ENCODE results near the gene FADS1.

The FADS1 gene

GRCh38 chr11:61850687-61851086 lies 33.9 kb upstream of the FADS1 start:
- no peak for ATAC-seq
- no peak for TF ChIP-seq PPARA (CRISPR knock-in tag; IDR thresholded peaks at IDR 0.05; ENCODE audit: borderline replicate concordance)
- TF ChIP-seq ARNTL (CRISPR knock-in tag; IDR thresholded peaks at IDR 0.05; ENCODE audit: borderline replicate concordance, low read depth): no peak
- TF ChIP-seq ZNF565 (CRISPR knock-in tag; conservative IDR thresholded peaks at IDR 0.05; ENCODE audit: low read depth): no peak
- no peak for TF ChIP-seq ESRRG (CRISPR knock-in tag; IDR thresholded peaks at IDR 0.05)
- TF ChIP-seq TOX (CRISPR knock-in tag; IDR thresholded peaks at IDR 0.05; ENCODE audit: borderline replicate concordance): no peak
- no peak for TF ChIP-seq CSDC2 (CRISPR knock-in tag; IDR thresholded peaks at IDR 0.05)
- TF ChIP-seq OSR1 (CRISPR knock-in tag; IDR thresholded peaks at IDR 0.05): no peak
- no peak for TF ChIP-seq PATZ1 (CRISPR knock-in tag; IDR thresholded peaks at IDR 0.05; ENCODE audit: borderline replicate concordance)
- TF ChIP-seq TCF4 (CRISPR knock-in tag; IDR thresholded peaks at IDR 0.05; ENCODE audit: borderline replicate concordance): no peak
- no peak for TF ChIP-seq SNAI2 (CRISPR knock-in tag; IDR thresholded peaks at IDR 0.05)
- TF ChIP-seq ISL1 (CRISPR knock-in tag; IDR thresholded peaks at IDR 0.05): no peak
- no peak for TF ChIP-seq BACH2 (CRISPR knock-in tag; IDR thresholded peaks at IDR 0.05; ENCODE audit: borderline replicate concordance)
- TF ChIP-seq ZFP30 (CRISPR knock-in tag; IDR thresholded peaks at IDR 0.05): no peak
- no peak for TF ChIP-seq POU6F1 (CRISPR knock-in tag; IDR thresholded peaks at IDR 0.05; ENCODE audit: borderline replicate concordance, low read depth)
- TF ChIP-seq GLIS3 (CRISPR knock-in tag; IDR thresholded peaks at IDR 0.05): no peak
- no peak for TF ChIP-seq ZNF70 (CRISPR knock-in tag; IDR thresholded peaks at IDR 0.05)
- TF ChIP-seq TSHZ2 (CRISPR knock-in tag; IDR thresholded peaks at IDR 0.05): no peak
- no peak for TF ChIP-seq ZC3H10 (CRISPR knock-in tag; IDR thresholded peaks at IDR 0.05)
- TF ChIP-seq CREB5 (CRISPR knock-in tag; IDR thresholded peaks at IDR 0.05; ENCODE audit: low read depth): no peak

GRCh38 chr11:61848631-61849030 lies 31.8 kb upstream of the FADS1 start:
- TF ChIP-seq ZFP3 (CRISPR knock-in tag; IDR thresholded peaks at IDR 0.05) (no peak), ZNF8 (CRISPR knock-in tag; IDR thresholded peaks at IDR 0.05) (no peak), ZC3H10 (CRISPR knock-in tag; IDR thresholded peaks at IDR 0.05) (no peak), ISL1 (CRISPR knock-in tag; IDR thresholded peaks at IDR 0.05) (no peak), TCF4 (CRISPR knock-in tag; IDR thresholded peaks at IDR 0.05; ENCODE audit: borderline replicate concordance) (no peak), RARB (CRISPR knock-in tag; IDR thresholded peaks at IDR 0.05) (no peak), BACH2 (CRISPR knock-in tag; IDR thresholded peaks at IDR 0.05; ENCODE audit: borderline replicate concordance) (no peak), ARNTL (CRISPR knock-in tag; IDR thresholded peaks at IDR 0.05; ENCODE audit: borderline replicate concordance, low read depth) (no peak), OSR1 (CRISPR knock-in tag; IDR thresholded peaks at IDR 0.05) (no peak), SNAI2 (CRISPR knock-in tag; IDR thresholded peaks at IDR 0.05) (no peak), POU6F1 (CRISPR knock-in tag; IDR thresholded peaks at IDR 0.05; ENCODE audit: borderline replicate concordance, low read depth) (no peak), CREB5 (CRISPR knock-in tag; IDR thresholded peaks at IDR 0.05; ENCODE audit: low read depth) (no peak), ZFP30 (CRISPR knock-in tag; IDR thresholded peaks at IDR 0.05) (no peak), CSRNP3 (CRISPR knock-in tag; IDR thresholded peaks at IDR 0.05) (no peak), ZNF565 (CRISPR knock-in tag; conservative IDR thresholded peaks at IDR 0.05; ENCODE audit: low read depth) (no peak), CSDC2 (CRISPR knock-in tag; IDR thresholded peaks at IDR 0.05) (no peak), PATZ1 (CRISPR knock-in tag; IDR thresholded peaks at IDR 0.05; ENCODE audit: borderline replicate concordance) (no peak), PPARA (CRISPR knock-in tag; IDR thresholded peaks at IDR 0.05; ENCODE audit: borderline replicate concordance) (no peak)
- no peak for ATAC-seq

Data from SK-N-SH treated with all-trans-retinoic acid at 6 μM for 48 hours (cell line).